GM23338 (cell line): Measurements from ENCODE around the gene KRT31. TPM values are rescaled to one million over a fixed set of nuclear protein-coding genes. Genes with fewer than 3 reads are reported as not detected.

ENCODE experiments used
- CREB1 ChIP-seq: fragments of 250-450 bp; sonication (Bioruptor Pico); IDR thresholded peaks from 2 replicates; pipeline ENCODE4 v1.5.0; 2020; ENCODE audit warnings: low read depth, mild to moderate bottlenecking, moderate library complexity
- EZH2 ChIP-seq: fragments of 200-600 bp; sonication (generic); IDR thresholded peaks from one replicate; pipeline ENCODE4 v1.8.0; 2017; ENCODE audit warnings: antibody characterized with exemption, mild to moderate bottlenecking, low read depth; ENCODE audit not compliant: unreplicated experiment
- EZH2phosphoT487 ChIP-seq: fragments of 200-600 bp; sonication (generic); IDR thresholded peaks from one replicate; pipeline ENCODE4 v1.8.1; 2018; ENCODE audit warnings: antibody characterized with exemption; ENCODE audit not compliant: unreplicated experiment
- JUNB ChIP-seq: IDR thresholded peaks from one replicate; pipeline ENCODE4 v1.6.1; 2016; ENCODE audit warnings: antibody characterized with exemption; ENCODE audit not compliant: unreplicated experiment
- ZNF114 ChIP-seq: fragments of 250-450 bp; sonication (Bioruptor Pico); IDR thresholded peaks from 2 replicates; pipeline ENCODE4 v1.5.0; 2020; ENCODE audit warnings: mild to moderate bottlenecking, moderate library complexity
- polyA plus RNA-seq: library from polyadenylated mRNA; unstranded; fragments of >200 nt; fragmentation: Nextera tagmentation; extraction: Ambion mirVana; gene quantifications from 2 replicates; pipeline ENCODE4 v1.2.1, GENCODE V29; 2016
- total RNA-seq: library from RNA; depleted of rRNA; stranded (reverse); fragments of >200 nt; shearing (Covaris generic); gene quantifications from 2 replicates; pipeline ENCODE4 v1.2.3, GENCODE V29; 2014
- TF ChIP-seq, protein P1 (sequence below): fragments of 250-450 bp; sonication (Bioruptor Pico); IDR thresholded peaks from 2 replicates; pipeline ENCODE4 v1.5.0; 2020; ENCODE audit warnings: mild to moderate bottlenecking, moderate library complexity
- TF ChIP-seq, protein P2 (sequence below), 2 experiments: fragments of 200-600 bp in 1 of 2; sonication (generic) in 1 of 2; conservative IDR thresholded peaks; 2 replicates each; pipeline versions ENCODE4 v1.5.1 to v1.6.1; 2016 to 2017; ENCODE audit warnings: antibody characterized with exemption in 2 of 2, low read depth in 2 of 2, mild to moderate bottlenecking in 2 of 2, moderate library complexity in 1 of 2

KRT31 gene
- total and polyA plus RNA-seq, 2 experiments from 2014 or later: not detected

DNA sequence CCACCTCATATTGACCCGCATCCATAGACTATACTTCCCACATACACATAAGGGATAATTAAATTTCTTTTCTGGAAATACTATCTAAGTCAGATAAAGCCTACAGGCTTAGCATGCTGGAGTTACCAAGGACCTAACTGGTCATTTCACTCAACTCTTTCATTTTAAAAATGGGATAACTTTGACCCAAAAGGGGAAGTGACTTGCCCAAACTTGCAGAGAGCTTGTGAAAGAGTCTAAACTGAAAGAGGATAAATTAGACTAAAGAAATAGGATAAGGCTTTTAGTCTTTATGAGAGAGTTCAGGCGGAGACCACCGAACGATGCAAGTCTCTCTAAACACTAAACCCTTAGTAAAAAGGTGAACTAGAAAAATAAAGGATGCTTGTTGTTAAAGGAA is 42.9 kb downstream of the KRT31 start (continued):
- TF ChIP-seq, protein P1, sequence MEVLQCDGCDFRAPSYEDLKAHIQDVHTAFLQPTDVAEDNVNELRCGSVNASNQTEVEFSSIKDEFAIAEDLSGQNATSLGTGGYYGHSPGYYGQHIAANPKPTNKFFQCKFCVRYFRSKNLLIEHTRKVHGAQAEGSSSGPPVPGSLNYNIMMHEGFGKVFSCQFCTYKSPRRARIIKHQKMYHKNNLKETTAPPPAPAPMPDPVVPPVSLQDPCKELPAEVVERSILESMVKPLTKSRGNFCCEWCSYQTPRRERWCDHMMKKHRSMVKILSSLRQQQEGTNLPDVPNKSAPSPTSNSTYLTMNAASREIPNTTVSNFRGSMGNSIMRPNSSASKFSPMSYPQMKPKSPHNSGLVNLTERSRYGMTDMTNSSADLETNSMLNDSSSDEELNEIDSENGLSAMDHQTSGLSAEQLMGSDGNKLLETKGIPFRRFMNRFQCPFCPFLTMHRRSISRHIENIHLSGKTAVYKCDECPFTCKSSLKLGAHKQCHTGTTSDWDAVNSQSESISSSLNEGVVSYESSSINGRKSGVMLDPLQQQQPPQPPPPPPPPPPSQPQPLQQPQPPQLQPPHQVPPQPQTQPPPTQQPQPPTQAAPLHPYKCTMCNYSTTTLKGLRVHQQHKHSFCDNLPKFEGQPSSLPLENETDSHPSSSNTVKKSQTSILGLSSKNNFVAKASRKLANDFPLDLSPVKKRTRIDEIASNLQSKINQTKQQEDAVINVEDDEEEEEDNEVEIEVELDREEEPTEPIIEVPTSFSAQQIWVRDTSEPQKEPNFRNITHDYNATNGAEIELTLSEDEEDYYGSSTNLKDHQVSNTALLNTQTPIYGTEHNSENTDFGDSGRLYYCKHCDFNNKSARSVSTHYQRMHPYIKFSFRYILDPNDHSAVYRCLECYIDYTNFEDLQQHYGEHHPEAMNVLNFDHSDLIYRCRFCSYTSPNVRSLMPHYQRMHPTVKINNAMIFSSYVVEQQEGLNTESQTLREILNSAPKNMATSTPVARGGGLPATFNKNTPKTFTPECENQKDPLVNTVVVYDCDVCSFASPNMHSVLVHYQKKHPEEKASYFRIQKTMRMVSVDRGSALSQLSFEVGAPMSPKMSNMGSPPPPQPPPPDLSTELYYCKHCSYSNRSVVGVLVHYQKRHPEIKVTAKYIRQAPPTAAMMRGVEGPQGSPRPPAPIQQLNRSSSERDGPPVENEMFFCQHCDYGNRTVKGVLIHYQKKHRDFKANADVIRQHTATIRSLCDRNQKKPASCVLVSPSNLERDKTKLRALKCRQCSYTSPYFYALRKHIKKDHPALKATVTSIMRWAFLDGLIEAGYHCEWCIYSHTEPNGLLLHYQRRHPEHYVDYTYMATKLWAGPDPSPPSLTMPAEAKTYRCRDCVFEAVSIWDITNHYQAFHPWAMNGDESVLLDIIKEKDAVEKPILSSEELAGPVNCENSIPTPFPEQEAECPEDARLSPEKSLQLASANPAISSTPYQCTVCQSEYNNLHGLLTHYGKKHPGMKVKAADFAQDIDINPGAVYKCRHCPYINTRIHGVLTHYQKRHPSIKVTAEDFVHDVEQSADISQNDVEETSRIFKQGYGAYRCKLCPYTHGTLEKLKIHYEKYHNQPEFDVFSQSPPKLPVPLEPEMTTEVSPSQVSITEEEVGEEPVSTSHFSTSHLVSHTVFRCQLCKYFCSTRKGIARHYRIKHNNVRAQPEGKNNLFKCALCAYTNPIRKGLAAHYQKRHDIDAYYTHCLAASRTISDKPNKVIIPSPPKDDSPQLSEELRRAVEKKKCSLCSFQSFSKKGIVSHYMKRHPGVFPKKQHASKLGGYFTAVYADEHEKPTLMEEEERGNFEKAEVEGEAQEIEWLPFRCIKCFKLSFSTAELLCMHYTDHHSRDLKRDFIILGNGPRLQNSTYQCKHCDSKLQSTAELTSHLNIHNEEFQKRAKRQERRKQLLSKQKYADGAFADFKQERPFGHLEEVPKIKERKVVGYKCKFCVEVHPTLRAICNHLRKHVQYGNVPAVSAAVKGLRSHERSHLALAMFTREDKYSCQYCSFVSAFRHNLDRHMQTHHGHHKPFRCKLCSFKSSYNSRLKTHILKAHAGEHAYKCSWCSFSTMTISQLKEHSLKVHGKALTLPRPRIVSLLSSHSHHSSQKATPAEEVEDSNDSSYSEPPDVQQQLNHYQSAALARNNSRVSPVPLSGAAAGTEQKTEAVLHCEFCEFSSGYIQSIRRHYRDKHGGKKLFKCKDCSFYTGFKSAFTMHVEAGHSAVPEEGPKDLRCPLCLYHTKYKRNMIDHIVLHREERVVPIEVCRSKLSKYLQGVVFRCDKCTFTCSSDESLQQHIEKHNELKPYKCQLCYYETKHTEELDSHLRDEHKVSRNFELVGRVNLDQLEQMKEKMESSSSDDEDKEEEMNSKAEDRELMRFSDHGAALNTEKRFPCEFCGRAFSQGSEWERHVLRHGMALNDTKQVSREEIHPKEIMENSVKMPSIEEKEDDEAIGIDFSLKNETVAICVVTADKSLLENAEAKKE (CRISPR knock-in tag): no peak
- TF ChIP-seq CREB1 (CRISPR knock-in tag) (no peak), ZNF114 (CRISPR knock-in tag) (no peak), JUNB (no peak), EZH2 (no peak), EZH2phosphoT487 (no peak)
- TF ChIP-seq, protein P2, sequence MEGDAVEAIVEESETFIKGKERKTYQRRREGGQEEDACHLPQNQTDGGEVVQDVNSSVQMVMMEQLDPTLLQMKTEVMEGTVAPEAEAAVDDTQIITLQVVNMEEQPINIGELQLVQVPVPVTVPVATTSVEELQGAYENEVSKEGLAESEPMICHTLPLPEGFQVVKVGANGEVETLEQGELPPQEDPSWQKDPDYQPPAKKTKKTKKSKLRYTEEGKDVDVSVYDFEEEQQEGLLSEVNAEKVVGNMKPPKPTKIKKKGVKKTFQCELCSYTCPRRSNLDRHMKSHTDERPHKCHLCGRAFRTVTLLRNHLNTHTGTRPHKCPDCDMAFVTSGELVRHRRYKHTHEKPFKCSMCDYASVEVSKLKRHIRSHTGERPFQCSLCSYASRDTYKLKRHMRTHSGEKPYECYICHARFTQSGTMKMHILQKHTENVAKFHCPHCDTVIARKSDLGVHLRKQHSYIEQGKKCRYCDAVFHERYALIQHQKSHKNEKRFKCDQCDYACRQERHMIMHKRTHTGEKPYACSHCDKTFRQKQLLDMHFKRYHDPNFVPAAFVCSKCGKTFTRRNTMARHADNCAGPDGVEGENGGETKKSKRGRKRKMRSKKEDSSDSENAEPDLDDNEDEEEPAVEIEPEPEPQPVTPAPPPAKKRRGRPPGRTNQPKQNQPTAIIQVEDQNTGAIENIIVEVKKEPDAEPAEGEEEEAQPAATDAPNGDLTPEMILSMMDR (conservative IDR thresholded peaks at IDR 0.05; ENCODE audit: low read depth in 2 of 2): no peak
